Astrocyte (in vitro differentiated cells and primary cell): ENCODE results near the gene FUT2.

Source experiments
- EZH2 ChIP-seq: IDR thresholded peaks from 2 replicates; pipeline ENCODE4 v1.6.1; 2012; ENCODE audit warnings: mild to moderate bottlenecking, low read length, inconsistent platforms; ENCODE audit not compliant: insufficient read depth
- TF ChIP-seq, protein P1 (sequence below): IDR thresholded peaks from 2 replicates; pipeline ENCODE4 v1.5.1; 2011; ENCODE audit warnings: low read depth, mild to moderate bottlenecking, inconsistent platforms, low read length, moderate library complexity; ENCODE audit not compliant: insufficient read depth

- TF ChIP-seq, protein P1, sequence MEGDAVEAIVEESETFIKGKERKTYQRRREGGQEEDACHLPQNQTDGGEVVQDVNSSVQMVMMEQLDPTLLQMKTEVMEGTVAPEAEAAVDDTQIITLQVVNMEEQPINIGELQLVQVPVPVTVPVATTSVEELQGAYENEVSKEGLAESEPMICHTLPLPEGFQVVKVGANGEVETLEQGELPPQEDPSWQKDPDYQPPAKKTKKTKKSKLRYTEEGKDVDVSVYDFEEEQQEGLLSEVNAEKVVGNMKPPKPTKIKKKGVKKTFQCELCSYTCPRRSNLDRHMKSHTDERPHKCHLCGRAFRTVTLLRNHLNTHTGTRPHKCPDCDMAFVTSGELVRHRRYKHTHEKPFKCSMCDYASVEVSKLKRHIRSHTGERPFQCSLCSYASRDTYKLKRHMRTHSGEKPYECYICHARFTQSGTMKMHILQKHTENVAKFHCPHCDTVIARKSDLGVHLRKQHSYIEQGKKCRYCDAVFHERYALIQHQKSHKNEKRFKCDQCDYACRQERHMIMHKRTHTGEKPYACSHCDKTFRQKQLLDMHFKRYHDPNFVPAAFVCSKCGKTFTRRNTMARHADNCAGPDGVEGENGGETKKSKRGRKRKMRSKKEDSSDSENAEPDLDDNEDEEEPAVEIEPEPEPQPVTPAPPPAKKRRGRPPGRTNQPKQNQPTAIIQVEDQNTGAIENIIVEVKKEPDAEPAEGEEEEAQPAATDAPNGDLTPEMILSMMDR = no peak
- TF ChIP-seq EZH2 = no peak
These were observed 17.5 kb downstream of the FUT2 start for GRCh38 chr19:48713041-48713863.
